Subcutaneous adipose tissue (tissue), 4 donors: Measurements from ENCODE around the gene CHCHD3. TPM values are rescaled to one million over a fixed set of nuclear protein-coding genes. Genes with fewer than 3 reads are reported as not detected.

Experiments used
- total RNA-seq, 4 donors: library from RNA; depleted of rRNA; stranded (reverse); fragments of >200 nt; gene quantifications; one replicate each; pipeline ENCODE4 v1.1.0, GENCODE V29; 2016
- TF ChIP-seq, protein P1 (sequence below): fragments of 450-650 bp; IDR thresholded peaks from one replicate; pipeline ENCODE4 v1.5.1; 2016; ENCODE audit warnings: low read depth, mild to moderate bottlenecking, control low read depth, antibody characterized with exemption, moderate library complexity

Gene CHCHD3
- total RNA-seq, 4 donors from 2014 or later = 44.9 to 69.7 (median 55.8) TPM

GRCh38 chr7:133052826-133053225 is 29.1 kb downstream of the CHCHD3 start:
- TF ChIP-seq, protein P1, sequence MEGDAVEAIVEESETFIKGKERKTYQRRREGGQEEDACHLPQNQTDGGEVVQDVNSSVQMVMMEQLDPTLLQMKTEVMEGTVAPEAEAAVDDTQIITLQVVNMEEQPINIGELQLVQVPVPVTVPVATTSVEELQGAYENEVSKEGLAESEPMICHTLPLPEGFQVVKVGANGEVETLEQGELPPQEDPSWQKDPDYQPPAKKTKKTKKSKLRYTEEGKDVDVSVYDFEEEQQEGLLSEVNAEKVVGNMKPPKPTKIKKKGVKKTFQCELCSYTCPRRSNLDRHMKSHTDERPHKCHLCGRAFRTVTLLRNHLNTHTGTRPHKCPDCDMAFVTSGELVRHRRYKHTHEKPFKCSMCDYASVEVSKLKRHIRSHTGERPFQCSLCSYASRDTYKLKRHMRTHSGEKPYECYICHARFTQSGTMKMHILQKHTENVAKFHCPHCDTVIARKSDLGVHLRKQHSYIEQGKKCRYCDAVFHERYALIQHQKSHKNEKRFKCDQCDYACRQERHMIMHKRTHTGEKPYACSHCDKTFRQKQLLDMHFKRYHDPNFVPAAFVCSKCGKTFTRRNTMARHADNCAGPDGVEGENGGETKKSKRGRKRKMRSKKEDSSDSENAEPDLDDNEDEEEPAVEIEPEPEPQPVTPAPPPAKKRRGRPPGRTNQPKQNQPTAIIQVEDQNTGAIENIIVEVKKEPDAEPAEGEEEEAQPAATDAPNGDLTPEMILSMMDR = no peak

DNA sequence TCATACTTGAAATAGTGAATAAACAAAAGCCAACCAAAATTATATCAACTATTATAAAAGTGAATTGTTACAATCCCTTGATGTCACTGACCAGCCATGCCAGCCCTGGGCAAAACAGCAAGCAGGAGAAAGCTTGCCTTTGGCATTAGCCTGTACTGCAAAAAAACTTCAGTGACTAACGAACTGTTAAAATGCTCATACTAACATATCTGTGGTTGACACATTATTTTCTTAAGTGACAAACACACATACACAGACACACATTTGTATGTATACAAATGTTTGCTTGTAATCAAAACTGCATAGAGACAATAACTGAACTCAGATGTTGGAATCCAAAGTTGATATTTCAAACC is 29.5 kb downstream of the CHCHD3 start:
- TF ChIP-seq, protein P1 = no peak

DNA sequence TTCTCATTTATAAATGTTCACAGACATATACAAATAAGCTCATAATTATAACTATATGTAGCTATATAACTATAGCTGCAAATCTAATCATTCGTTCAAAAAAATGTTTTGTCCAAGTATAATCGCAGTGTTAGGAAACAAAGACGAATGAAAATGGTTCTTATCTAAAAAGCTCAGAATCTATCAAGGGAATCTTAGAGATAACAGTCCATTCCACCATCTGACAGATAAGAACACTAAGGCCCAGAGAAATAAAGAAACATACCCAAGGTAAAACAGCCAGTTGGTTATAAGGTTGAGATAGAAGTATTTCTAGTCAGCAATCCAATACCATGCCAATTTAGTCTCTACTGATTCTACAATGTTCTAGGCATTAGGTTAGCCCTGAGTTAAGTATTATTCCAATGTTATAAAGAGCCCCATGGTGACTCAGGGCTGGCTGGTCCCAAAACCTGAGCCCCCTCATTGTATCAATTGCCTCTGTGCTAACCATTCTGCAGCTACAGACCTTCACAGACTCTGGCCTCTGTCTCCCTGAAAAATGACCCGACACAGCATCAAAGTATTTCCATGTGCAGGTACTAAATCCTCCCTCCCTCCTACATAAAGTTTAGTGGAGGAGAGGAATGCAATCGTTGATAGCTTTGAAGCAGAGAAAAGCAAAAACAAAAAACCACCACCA is 30.0 kb downstream of the CHCHD3 start:
- TF ChIP-seq, protein P1 = no peak

GRCh38 chr7:133051066-133051465 is 30.8 kb downstream of the CHCHD3 start:
- TF ChIP-seq, protein P1 = no peak

- TF ChIP-seq, protein P1 = no peak
These were observed 31.5 kb downstream of the CHCHD3 start for GRCh38 chr7:133050200-133050995.

GRCh38 chr7:133048589-133048988 is 33.3 kb downstream of the CHCHD3 start:
- TF ChIP-seq, protein P1 = no peak

- TF ChIP-seq, protein P1 = no peak
These were observed 34.6 kb downstream of the CHCHD3 start for GRCh38 chr7:133047321-133047720.
